HuH-7.5 (cell line): Measurements from ENCODE around the gene FAM120A.
"Not testable (repeated sequence)": the region's sequence is repeated elsewhere in the genome, so short reads cannot be mapped to it uniquely, and the experiment has no call there.

Source experiments
- DNase-seq: peaks from one replicate; pipeline ENCODE4 v3.0.0; 2011; ENCODE audit warnings: low spot score

FAM120A gene

GRCh38 chr9:93509084-93509483 is 57.6 kb downstream of the FAM120A start:
- DNase-seq: no peak

- no peak for DNase-seq
Observed at GRCh38 chr9:93510041-93510440, 58.6 kb downstream of the FAM120A start.

GRCh38 chr9:93511228-93511627 is 59.7 kb downstream of the FAM120A start:
- not testable (repeated sequence) for DNase-seq

- not testable (repeated sequence) for DNase-seq
Observed at GRCh38 chr9:93512170-93512812, 60.8 kb downstream of the FAM120A start.

- DNase-seq: no peak
Observed at GRCh38 chr9:93513606-93514005, 62.1 kb downstream of the FAM120A start.

- no peak for DNase-seq
Observed at GRCh38 chr9:93517331-93517730, 65.8 kb downstream of the FAM120A start.

GRCh38 chr9:93520523-93520922 is 69.0 kb downstream of the FAM120A start:
- DNase-seq: no peak

- no peak for DNase-seq
Observed at GRCh38 chr9:93522736-93523135, 71.3 kb downstream of the FAM120A start.

- DNase-seq: no peak
Observed at GRCh38 chr9:93523518-93524144, 72.1 kb downstream of the FAM120A start.

GRCh38 chr9:93525476-93525875 is 74.0 kb downstream of the FAM120A start:
- no peak for DNase-seq

GRCh38 chr9:93531374-93531773 is 79.9 kb downstream of the FAM120A start:
- DNase-seq: no peak

- DNase-seq: no peak
Observed at GRCh38 chr9:93532141-93532540, 80.7 kb downstream of the FAM120A start.

- no peak for DNase-seq
Observed at GRCh38 chr9:93533863-93534262, 82.4 kb downstream of the FAM120A start.

GRCh38 chr9:93536167-93536566 is 84.7 kb downstream of the FAM120A start:
- no peak for DNase-seq

- no peak for DNase-seq
Observed at GRCh38 chr9:93536874-93537273, 85.4 kb downstream of the FAM120A start.

GRCh38 chr9:93540305-93540704 is 88.8 kb downstream of the FAM120A start:
- DNase-seq: no peak

- no peak for DNase-seq
Observed at GRCh38 chr9:93541005-93541404, 89.5 kb downstream of the FAM120A start.

GRCh38 chr9:93541581-93542349 is 90.3 kb downstream of the FAM120A start:
- DNase-seq: no peak

- no peak for DNase-seq
Observed at GRCh38 chr9:93543117-93543516, 91.6 kb downstream of the FAM120A start.

GRCh38 chr9:93546356-93546755 is 94.9 kb downstream of the FAM120A start:
- no peak for DNase-seq

GRCh38 chr9:93549611-93550010 is 98.1 kb downstream of the FAM120A start:
- no peak for DNase-seq

- DNase-seq: no peak
Observed at GRCh38 chr9:93552923-93553322, 101.4 kb downstream of the FAM120A start.

GRCh38 chr9:93555370-93555769 is 103.9 kb downstream of the FAM120A start:
- no peak for DNase-seq
